ENCODE measurements around the gene OTUD3. TPM values are rescaled to one million over a fixed set of nuclear protein-coding genes. Genes with fewer than 3 reads are reported as not detected.
"Not testable (repeated sequence)": the region's sequence is repeated elsewhere in the genome, so short reads cannot be mapped to it uniquely, and the experiment has no call there.

Gene OTUD3
- total RNA-seq, 1 donor from 2014 or later = 19.9 TPM

- no peak overlapping the region for H3K4me3 Mint-ChIP-seq (ENCODE audit: low read depth)
- H3K27ac Mint-ChIP-seq = no peak overlapping the region
- peaks cover 3% of the 10 kb centered on the region for H3K4me1 Mint-ChIP-seq (ENCODE audit: low read depth)
- no peaks in the 10 kb centered on the region for H3K9me3 Mint-ChIP-seq (ENCODE audit: low read depth)
- no peak for DNase-seq (ENCODE audit: low spot score, unreplicated experiment)
- no peaks in the 10 kb centered on the region for H3K27me3 Mint-ChIP-seq
- no peak for TF ChIP-seq CTCF (IDR thresholded peaks at IDR 0.05; ENCODE audit: unreplicated experiment)
- no peaks in the 10 kb centered on the region for H3K36me3 Mint-ChIP-seq (ENCODE audit: insufficient read depth)
These were observed 37.3 kb upstream of the OTUD3 start for GRCh38 chr1:19844731-19845495.

DNA sequence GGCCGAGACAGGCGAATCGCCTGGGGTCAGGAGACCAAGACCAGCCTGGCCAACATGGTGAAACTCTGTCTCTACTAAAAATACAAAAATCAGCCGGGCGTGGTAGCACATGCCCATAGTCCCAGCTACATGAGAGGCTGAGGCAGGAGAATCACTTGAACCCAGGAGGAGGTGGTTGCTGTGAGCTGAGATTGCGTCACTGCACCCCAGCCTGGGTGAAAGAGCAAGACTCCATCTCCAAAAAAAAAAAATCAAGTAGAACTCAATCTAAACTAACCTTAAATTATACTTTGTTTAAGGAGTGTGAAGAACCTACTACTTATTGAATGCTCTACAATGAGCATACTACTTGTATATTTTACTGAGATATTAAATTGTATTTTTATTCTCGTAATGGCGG is 36.6 kb upstream of the OTUD3 start:
- no peak for DNase-seq (ENCODE audit: low spot score, unreplicated experiment)
- H3K27ac Mint-ChIP-seq = no peak overlapping the region
- H3K9me3 Mint-ChIP-seq (ENCODE audit: low read depth) = no peaks in the 10 kb centered on the region

DNA sequence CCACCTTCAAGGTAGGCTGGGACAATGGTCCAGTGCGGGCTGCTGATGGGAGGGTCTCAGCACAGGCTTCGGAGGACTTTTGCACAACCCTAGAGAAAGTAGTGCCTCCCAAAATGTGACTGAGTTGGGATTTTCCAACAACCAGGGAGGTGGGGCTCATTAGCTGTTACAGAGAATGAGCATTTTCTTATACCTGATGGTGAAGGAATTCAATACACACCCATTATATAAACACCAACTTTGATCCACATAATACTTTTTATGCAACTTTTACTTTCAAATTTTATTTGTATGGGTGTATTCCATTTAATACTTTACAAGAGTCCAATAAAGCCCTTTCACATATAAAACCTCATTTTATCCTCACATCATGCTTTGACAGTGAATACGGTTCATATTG is 35.9 kb upstream of the OTUD3 start:
- Mint-ChIP-seq H3K36me3 (ENCODE audit: insufficient read depth) (no peaks in the 10 kb centered on the region), H3K4me1 (ENCODE audit: low read depth) (peaks cover 3% of the 10 kb centered on the region), H3K4me3 (ENCODE audit: low read depth) (no peak overlapping the region), H3K27me3 (peaks cover 3% of the 10 kb centered on the region), H3K27ac (no peak overlapping the region), H3K9me3 (ENCODE audit: low read depth) (no peaks in the 10 kb centered on the region)
- TF ChIP-seq CTCF (IDR thresholded peaks at IDR 0.05; ENCODE audit: unreplicated experiment) = no peak
- no peak for DNase-seq (ENCODE audit: low spot score, unreplicated experiment)

More for the DNA sequence above, 36.6 kb upstream of the OTUD3 start:
- H3K4me3 Mint-ChIP-seq (ENCODE audit: low read depth) = no peak overlapping the region
- TF ChIP-seq CTCF (IDR thresholded peaks at IDR 0.05; ENCODE audit: unreplicated experiment) = no peak
- no peaks in the 10 kb centered on the region for H3K27me3 Mint-ChIP-seq
- H3K4me1 Mint-ChIP-seq (ENCODE audit: low read depth) = peaks cover 3% of the 10 kb centered on the region
- no peaks in the 10 kb centered on the region for H3K36me3 Mint-ChIP-seq (ENCODE audit: insufficient read depth)

DNA sequence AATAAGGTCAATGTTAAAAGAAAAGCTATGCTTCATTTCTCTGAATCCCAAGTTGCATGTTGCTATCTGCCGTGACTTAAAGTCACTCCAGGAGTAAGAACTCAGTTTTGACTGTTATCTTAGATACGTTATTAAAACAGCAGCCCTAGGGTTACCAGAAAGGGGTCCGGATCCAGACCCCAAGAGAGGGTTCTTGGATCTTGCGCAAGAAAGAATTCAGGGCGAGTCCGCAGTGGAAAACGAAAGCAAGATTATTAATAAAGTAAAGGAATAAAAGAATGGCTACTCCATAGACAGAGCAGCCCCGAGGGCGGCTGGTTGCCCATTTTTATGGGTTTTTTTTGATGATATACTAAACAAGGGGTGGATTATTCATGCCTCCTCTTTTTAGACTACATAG is 34.9 kb upstream of the OTUD3 start:
- not testable (repeated sequence) for H3K36me3 Mint-ChIP-seq (ENCODE audit: insufficient read depth); H3K27ac Mint-ChIP-seq; H3K4me3 Mint-ChIP-seq (ENCODE audit: low read depth); DNase-seq (ENCODE audit: low spot score, unreplicated experiment); H3K4me1 Mint-ChIP-seq (ENCODE audit: low read depth); H3K27me3 Mint-ChIP-seq; H3K9me3 Mint-ChIP-seq (ENCODE audit: low read depth)

GRCh38 chr1:19849307-19849706 is 32.9 kb upstream of the OTUD3 start:
- H3K36me3 Mint-ChIP-seq (ENCODE audit: insufficient read depth); H3K27ac Mint-ChIP-seq; H3K4me1 Mint-ChIP-seq (ENCODE audit: low read depth); H3K9me3 Mint-ChIP-seq (ENCODE audit: low read depth); H3K27me3 Mint-ChIP-seq; H3K4me3 Mint-ChIP-seq (ENCODE audit: low read depth); DNase-seq (ENCODE audit: low spot score, unreplicated experiment): not testable (repeated sequence)

DNA sequence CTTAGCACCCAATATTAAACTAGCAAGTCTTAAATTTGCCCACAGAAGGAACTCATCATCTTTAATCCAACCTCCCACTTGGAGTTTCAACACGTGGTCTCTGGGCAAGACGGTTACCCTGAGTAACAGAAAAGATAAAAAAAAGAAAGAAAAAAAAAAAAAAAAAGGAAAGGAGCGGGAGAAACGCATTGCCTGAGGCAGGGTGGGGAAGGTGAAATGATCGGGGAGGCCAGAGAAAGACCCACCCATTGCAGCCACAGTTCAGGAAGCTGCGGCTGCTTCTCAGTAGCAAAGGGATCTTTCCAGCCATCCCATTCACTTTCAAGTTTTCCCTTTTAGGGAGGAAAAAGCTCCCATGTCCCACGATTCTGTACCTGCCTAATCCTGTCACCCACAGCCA is 32.0 kb upstream of the OTUD3 start:
- no peak overlapping the region for H3K27ac Mint-ChIP-seq
- H3K27me3 Mint-ChIP-seq = peaks cover 3% of the 10 kb centered on the region
- H3K4me3 Mint-ChIP-seq (ENCODE audit: low read depth) = no peak overlapping the region
- H3K4me1 Mint-ChIP-seq (ENCODE audit: low read depth) = no peaks in the 10 kb centered on the region
- H3K36me3 Mint-ChIP-seq (ENCODE audit: insufficient read depth) = no peaks in the 10 kb centered on the region
- no peak for TF ChIP-seq CTCF (IDR thresholded peaks at IDR 0.05; ENCODE audit: unreplicated experiment)
- no peaks in the 10 kb centered on the region for H3K9me3 Mint-ChIP-seq (ENCODE audit: low read depth)
- DNase-seq (ENCODE audit: low spot score, unreplicated experiment) = no peak

Data from progenitor cell of endocrine pancreas (in vitro differentiated cells).